Esophagus squamous epithelium (tissue), 4 donors: ENCODE measurements around the gene CNNM4.
A peak's percentile ranks its signal among the peaks of the same experiment; 100 is the strongest.

Source experiments
- POLR2A ChIP-seq, 4 donors: fragments of 450-650 bp; IDR thresholded peaks; one replicate each; pipeline ENCODE4 v1.6.1; 2017; ENCODE audit warnings: antibody characterized with exemption in 4 of 4, mild to moderate bottlenecking in 4 of 4, moderate library complexity in 3 of 4
- TF ChIP-seq, protein P1 (sequence below), 6 experiments: fragments of 450-650 bp in 4 of 6; fragments of 200-600 bp in 2 of 6; sonication (generic) in 2 of 6; IDR thresholded peaks; one replicate each; pipeline ENCODE4 v1.5.1; 2016 to 2019; ENCODE audit warnings: antibody characterized with exemption in 6 of 6, mild to moderate bottlenecking in 4 of 6, moderate library complexity in 4 of 6

DNA sequence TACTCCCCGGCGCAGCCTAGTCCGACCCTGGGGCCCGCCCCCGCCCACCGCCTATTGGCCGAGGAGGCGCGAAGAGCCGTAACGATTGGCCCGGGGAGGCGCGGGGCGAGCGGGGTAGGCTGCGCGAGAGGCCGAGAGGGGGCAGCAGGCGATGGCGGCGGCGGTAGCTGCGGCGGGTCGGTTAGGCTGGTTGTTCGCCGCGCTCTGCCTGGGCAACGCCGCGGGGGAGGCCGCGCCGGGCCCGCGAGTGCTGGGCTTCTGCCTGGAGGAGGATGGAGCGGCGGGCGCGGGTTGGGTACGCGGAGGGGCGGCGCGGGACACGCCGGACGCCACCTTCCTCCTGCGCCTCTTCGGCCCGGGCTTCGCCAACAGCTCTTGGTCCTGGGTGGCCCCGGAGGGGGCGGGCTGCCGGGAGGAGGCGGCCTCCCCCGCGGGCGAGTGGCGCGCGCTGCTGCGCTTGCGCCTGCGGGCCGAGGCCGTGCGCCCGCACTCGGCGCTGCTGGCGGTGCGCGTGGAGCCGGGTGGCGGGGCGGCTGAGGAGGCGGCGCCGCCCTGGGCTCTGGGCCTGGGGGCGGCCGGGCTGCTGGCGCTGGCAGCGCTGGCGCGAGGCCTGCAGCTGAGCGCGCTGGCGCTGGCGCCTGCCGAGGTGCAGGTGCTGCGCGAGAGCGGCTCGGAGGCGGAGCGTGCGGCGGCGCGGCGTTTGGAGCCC is 55.6 kb downstream of the CNNM4 start, which contains the start of gene CNNM3:
- TF ChIP-seq, protein P1, sequence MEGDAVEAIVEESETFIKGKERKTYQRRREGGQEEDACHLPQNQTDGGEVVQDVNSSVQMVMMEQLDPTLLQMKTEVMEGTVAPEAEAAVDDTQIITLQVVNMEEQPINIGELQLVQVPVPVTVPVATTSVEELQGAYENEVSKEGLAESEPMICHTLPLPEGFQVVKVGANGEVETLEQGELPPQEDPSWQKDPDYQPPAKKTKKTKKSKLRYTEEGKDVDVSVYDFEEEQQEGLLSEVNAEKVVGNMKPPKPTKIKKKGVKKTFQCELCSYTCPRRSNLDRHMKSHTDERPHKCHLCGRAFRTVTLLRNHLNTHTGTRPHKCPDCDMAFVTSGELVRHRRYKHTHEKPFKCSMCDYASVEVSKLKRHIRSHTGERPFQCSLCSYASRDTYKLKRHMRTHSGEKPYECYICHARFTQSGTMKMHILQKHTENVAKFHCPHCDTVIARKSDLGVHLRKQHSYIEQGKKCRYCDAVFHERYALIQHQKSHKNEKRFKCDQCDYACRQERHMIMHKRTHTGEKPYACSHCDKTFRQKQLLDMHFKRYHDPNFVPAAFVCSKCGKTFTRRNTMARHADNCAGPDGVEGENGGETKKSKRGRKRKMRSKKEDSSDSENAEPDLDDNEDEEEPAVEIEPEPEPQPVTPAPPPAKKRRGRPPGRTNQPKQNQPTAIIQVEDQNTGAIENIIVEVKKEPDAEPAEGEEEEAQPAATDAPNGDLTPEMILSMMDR (IDR thresholded peaks at IDR 0.05): peak; percentile 48 to 77 (median 66)
- peak in 3 of 4 donors; percentile 26 to 88 (median 70) for TF ChIP-seq POLR2A (IDR thresholded peaks at IDR 0.05)
